IMR-90 (cell line): ENCODE data around the gene ZGRF1. TPM values are rescaled to one million over a fixed set of nuclear protein-coding genes. Genes with fewer than 3 reads are reported as not detected.
"Not testable (repeated sequence)": the region's sequence is repeated elsewhere in the genome, so short reads cannot be mapped to it uniquely, and the experiment has no call there.

Source experiments
- ATAC-seq: fragments of 200-7000 bp; cut with Tn5 transposase; 2 replicates; pipeline ENCODE4 v1.9.1; 2020; ENCODE audit warnings: low read depth, mild to moderate bottlenecking, moderate library complexity
- BruUV-seq: library from RNA; stranded (reverse); fragments of 400-500 nt; replicated peaks from 2 replicates; lab custom pipeline; 2021; lab: Mats Ljungman, UMichigan
- CTCF ChIA-PET: fragments of 300-600 bp; formaldehyde crosslinking; extraction: SDS; loops from one replicate; lab custom pipeline; 2021; ENCODE audit warnings: antibody characterized with exemption; lab: Yijun Ruan, JAX
- POLR2A ChIA-PET: fragments of 300-600 bp; sonication (Branson Sonifier 250); formaldehyde crosslinking; loops from one replicate; lab custom pipeline; 2022; ENCODE audit warnings: antibody characterized with exemption; ENCODE audit not compliant: unreplicated experiment; lab: Charles Lee
- DNase-seq: peaks from one replicate; pipeline ENCODE4 v3.0.0; 2013
- H2AFZ ChIP-seq: replicated peaks from 2 replicates; pipeline ENCODE3; 2013; ENCODE audit warnings: low read length, mild to moderate bottlenecking; ENCODE audit not compliant: poor library complexity
- H2AK5ac ChIP-seq: 2 replicates; pipeline ENCODE4 v1.6.1; 2013; ENCODE audit warnings: low read depth, low read length, inconsistent platforms
- H2AK9ac ChIP-seq: replicated peaks from 2 replicates; pipeline ENCODE3; 2013; ENCODE audit warnings: mild to moderate bottlenecking, low read depth, low read length, moderate library complexity; ENCODE audit not compliant: poor library complexity
- H2BK120ac ChIP-seq: 2 replicates; pipeline ENCODE4 v1.6.1; 2013; ENCODE audit warnings: low read depth, low read length, inconsistent platforms
- H2BK15ac ChIP-seq: 3 replicates; pipeline ENCODE4 v1.6.1; 2013; ENCODE audit warnings: low read depth, low read length, inconsistent platforms
- H2BK20ac ChIP-seq: 2 replicates; pipeline ENCODE4 v1.6.1; 2013; ENCODE audit warnings: low read depth, mild to moderate bottlenecking, inconsistent platforms, low read length, moderate library complexity
- H2BK5ac ChIP-seq: 2 replicates; pipeline ENCODE4 v1.6.1; 2013; ENCODE audit warnings: mild to moderate bottlenecking, low read depth, low read length, inconsistent platforms; ENCODE audit not compliant: poor library complexity, severe bottlenecking
- H3K14ac ChIP-seq: replicated peaks from 2 replicates; pipeline ENCODE4 v1.6.1; 2013; ENCODE audit warnings: low read depth, low read length, inconsistent platforms
- H3K18ac ChIP-seq: 2 replicates; pipeline ENCODE4 v1.6.1; 2013; ENCODE audit warnings: low read depth, low read length, control low read depth
- H3K23ac ChIP-seq: 2 replicates; pipeline ENCODE4 v1.6.1; 2013; ENCODE audit warnings: low read depth, low read length, inconsistent platforms
- H3K27ac ChIP-seq: 2 replicates; pipeline ENCODE4 v1.5.1; 2013; ENCODE audit warnings: mild to moderate bottlenecking, control low read depth, low read length; ENCODE audit not compliant: insufficient read depth
- H3K27me3 ChIP-seq: 2 replicates; pipeline ENCODE4 v1.6.1; 2013; ENCODE audit warnings: low read length; ENCODE audit not compliant: control insufficient read depth, insufficient read depth
- H3K36me3 ChIP-seq: 2 replicates; pipeline ENCODE4 v1.6.1; 2013; ENCODE audit warnings: low read length, mixed read lengths; ENCODE audit not compliant: control insufficient read depth, insufficient read depth
- H3K4ac ChIP-seq: 2 replicates; pipeline ENCODE4 v1.6.1; 2013; ENCODE audit warnings: low read depth, low read length, inconsistent platforms
- H3K4me1 ChIP-seq: 2 replicates; pipeline ENCODE4 v1.6.1; 2013; ENCODE audit warnings: low read length, mixed read lengths; ENCODE audit not compliant: control insufficient read depth, insufficient read depth
- H3K4me2 ChIP-seq: 2 replicates; pipeline ENCODE4 v1.6.1; 2013; ENCODE audit warnings: low read depth, mild to moderate bottlenecking, control low read depth, low read length, moderate library complexity
- H3K4me3 ChIP-seq: 2 replicates; pipeline ENCODE4 v1.5.1; 2013; ENCODE audit warnings: low read depth, mild to moderate bottlenecking, control low read depth, low read length, moderate library complexity; ENCODE audit not compliant: insufficient read depth
- H3K56ac ChIP-seq: 2 replicates; pipeline ENCODE4 v1.6.1; 2013; ENCODE audit warnings: low read length, inconsistent platforms; ENCODE audit not compliant: insufficient read depth; ENCODE audit errors: extremely low read depth
- H3K79me1 ChIP-seq, 2 experiments: 2 replicates each; pipeline ENCODE4 v1.6.1; 2013; ENCODE audit warnings: low read length in 2 of 2, inconsistent platforms in 1 of 2, low read depth in 1 of 2
- H3K9ac ChIP-seq: 2 replicates; pipeline ENCODE4 v1.6.1; 2013; ENCODE audit warnings: low read depth, low read length, control low read depth
- H3K9me1 ChIP-seq: 2 replicates; pipeline ENCODE4 v1.6.1; 2013; ENCODE audit warnings: low read length, inconsistent platforms; ENCODE audit not compliant: insufficient read depth
- H3K9me3 ChIP-seq: 2 replicates; pipeline ENCODE4 v1.6.1; 2013; ENCODE audit warnings: low read length; ENCODE audit not compliant: control insufficient read depth, insufficient read depth
- H4K20me1 ChIP-seq: 2 replicates; pipeline ENCODE4 v1.6.1; 2013; ENCODE audit warnings: low read length, inconsistent platforms; ENCODE audit not compliant: insufficient read depth
- H4K5ac ChIP-seq: 2 replicates; pipeline ENCODE4 v1.6.1; 2013; ENCODE audit warnings: mild to moderate bottlenecking, low read depth, low read length, control low read depth
- H4K8ac ChIP-seq, 2 experiments: 2 replicates each; pipeline ENCODE4 v1.6.1; 2013; ENCODE audit warnings: low read depth in 2 of 2, low read length in 2 of 2, control low read depth in 1 of 2, inconsistent platforms in 1 of 2
- H4K91ac ChIP-seq: 2 replicates; pipeline ENCODE4 v1.6.1; 2013; ENCODE audit warnings: low read depth, low read length, inconsistent platforms; ENCODE audit not compliant: insufficient read depth
- WGBS, 2 experiments: methylation state at CpG; one replicate each; pipeline versions ENCODE4 v1.1.5 to v1.1.7; 2013; ENCODE audit warnings: missing lambda C conversion rate in 2 of 2; ENCODE audit not compliant: insufficient read length in 1 of 2; ENCODE audit errors: extremely low coverage in 2 of 2; 5-methylcytosine and 5-hydroxymethylcytosine counted together
- dilution Hi-C: fragments of 300-500 bp; cut with HindIII; formaldehyde crosslinking; loops from one replicate; pipeline ENCODE4 v1.14.3; 2018; ENCODE audit warnings: low sequenced_read_pairs; ENCODE audit not compliant: unreplicated experiment
- in situ Hi-C: fragments of 300-500 bp; cut with MboI; formaldehyde crosslinking; loops from 3 replicates; pipeline ENCODE4 v1.14.3; 2019; ENCODE audit warnings: low sequenced_read_pairs, inconsistent platforms, mixed read lengths
- intact Hi-C: fragments of 100-400 bp; cut with micrococcal nuclease; formaldehyde crosslinking; loops from 2 replicates; pipeline ENCODE4 v1.10.0; 2022
- polyA plus RNA-seq, 3 experiments: library from polyadenylated mRNA; depleted of rRNA; stranded (reverse); fragments of >200 nt; gene quantifications; 2 replicates each; pipeline ENCODE4 v1.2.3, GENCODE V29; 2012; ENCODE audit warnings: low replicate concordance in 1 of 3
- total RNA-seq: library from RNA; depleted of rRNA; stranded (reverse); fragments of >200 nt; gene quantifications from 2 replicates; pipeline ENCODE4 v1.2.3, GENCODE V29; 2012

ZGRF1 gene
- total and polyA plus RNA-seq, 2 of the 4 experiments (the other 2 are of a cell fraction) = 2.8 to 5.6 TPM

DNA sequence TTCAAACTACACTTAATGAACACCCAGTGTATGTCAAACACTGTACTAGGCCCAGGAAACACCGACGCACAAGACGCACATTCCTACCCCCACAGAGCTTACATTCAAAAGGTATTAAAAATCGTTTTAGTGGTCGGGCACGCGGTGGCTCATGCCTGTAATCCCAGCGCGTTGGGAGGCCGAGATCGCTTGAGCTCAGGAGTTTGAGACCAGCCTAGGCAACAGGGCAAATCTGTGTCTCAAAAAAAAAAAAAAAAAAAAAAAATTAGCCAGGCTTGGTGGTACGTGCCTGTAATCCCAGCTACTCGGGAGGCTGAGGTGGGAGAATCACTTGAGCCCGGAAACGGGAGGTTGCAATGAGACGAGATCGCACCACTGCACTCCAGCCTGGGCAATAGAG lies 114.3 kb downstream of the ZGRF1 start:
- H3K79me1 ChIP-seq, H2AK5ac ChIP-seq, BruUV-seq, H3K9ac ChIP-seq, H3K9me1 ChIP-seq, H4K91ac ChIP-seq, H4K20me1 ChIP-seq, H3K14ac ChIP-seq, ATAC-seq, H2BK120ac ChIP-seq, H3K18ac ChIP-seq, dilution Hi-C loops, H4K5ac ChIP-seq, H3K23ac ChIP-seq, H2AFZ ChIP-seq, in situ Hi-C loops, H2BK15ac ChIP-seq, DNase-seq, H3K56ac ChIP-seq, H3K4me3 ChIP-seq, H2AK9ac ChIP-seq, H3K4me2 ChIP-seq, H3K27ac ChIP-seq, H3K4me1 ChIP-seq, H2BK5ac ChIP-seq, H2BK20ac ChIP-seq, H3K4ac ChIP-seq, H4K8ac ChIP-seq, H3K36me3 ChIP-seq: not testable (repeated sequence)
- peaks cover 67% of the 10 kb centered on the region for H3K27me3 ChIP-seq
- WGBS, 2 experiments = 10% methylated on average over 4 of the region's 17 CpGs; no CpG with 5 or more reads in 1 of the 2 experiments
- ChIA-PET CTCF (interaction anchor here (1.2 to 3.3 kb wide), 4 partner anchors 9 to 194 kb away, joined by 3 to 15 read pairs (median 4); no protein-coding TSS in a partner anchor), POLR2A (interaction anchor here (0.6 kb wide), 1 partner anchor 20 kb away, joined by 18 read pairs; no protein-coding TSS in a partner anchor)
- intact Hi-C loops = loop anchor here (5.0 kb wide), 1 partner anchor 425 kb away; no protein-coding TSS in a partner anchor
- H3K9me3 ChIP-seq = peaks cover 28% of the 10 kb centered on the region
